ENCODE measurements around the gene RHEB.

DNA sequence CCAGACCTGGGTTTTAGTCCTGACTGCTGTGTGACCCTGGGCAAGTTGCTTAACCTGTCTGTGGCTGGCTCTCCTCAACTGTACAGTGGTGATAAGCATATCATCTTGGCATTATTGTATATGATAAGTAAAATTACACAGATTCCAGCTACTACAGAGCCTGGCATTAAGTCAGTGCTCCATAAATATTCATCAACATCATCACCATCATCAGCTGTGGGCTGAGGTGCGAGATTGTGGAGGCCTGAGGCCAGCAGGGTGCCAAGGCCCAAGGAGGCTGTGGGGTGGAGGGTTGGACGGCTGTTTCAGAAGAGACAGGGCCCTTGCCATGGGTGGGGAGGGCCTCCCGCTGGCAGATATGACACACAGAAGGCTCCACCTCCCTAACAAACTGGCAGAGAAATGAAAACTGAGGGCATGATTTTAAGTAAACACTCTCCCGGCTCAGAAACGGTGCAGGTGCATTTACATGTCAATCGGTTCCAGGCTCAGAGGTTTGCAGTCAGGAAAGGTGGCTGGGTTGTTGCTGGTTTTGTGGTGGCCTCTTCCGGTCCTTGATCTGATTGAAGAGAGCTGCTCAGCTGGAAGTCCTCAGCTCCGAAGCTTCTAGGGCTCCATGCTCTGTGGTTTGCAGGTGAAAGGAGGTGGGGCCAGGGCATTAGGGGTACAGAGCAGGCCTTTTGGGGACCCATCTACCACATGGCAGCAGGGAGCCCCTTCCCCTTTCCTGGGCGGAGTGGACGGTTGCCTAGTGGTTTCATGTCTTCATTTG is 89.9 kb downstream of the RHEB start:
- no peak for TF ChIP-seq EZH2 (IDR thresholded peaks at IDR 0.05; ENCODE audit: insufficient read depth, low read length)
- TF ChIP-seq, protein P1, sequence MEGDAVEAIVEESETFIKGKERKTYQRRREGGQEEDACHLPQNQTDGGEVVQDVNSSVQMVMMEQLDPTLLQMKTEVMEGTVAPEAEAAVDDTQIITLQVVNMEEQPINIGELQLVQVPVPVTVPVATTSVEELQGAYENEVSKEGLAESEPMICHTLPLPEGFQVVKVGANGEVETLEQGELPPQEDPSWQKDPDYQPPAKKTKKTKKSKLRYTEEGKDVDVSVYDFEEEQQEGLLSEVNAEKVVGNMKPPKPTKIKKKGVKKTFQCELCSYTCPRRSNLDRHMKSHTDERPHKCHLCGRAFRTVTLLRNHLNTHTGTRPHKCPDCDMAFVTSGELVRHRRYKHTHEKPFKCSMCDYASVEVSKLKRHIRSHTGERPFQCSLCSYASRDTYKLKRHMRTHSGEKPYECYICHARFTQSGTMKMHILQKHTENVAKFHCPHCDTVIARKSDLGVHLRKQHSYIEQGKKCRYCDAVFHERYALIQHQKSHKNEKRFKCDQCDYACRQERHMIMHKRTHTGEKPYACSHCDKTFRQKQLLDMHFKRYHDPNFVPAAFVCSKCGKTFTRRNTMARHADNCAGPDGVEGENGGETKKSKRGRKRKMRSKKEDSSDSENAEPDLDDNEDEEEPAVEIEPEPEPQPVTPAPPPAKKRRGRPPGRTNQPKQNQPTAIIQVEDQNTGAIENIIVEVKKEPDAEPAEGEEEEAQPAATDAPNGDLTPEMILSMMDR (IDR thresholded peaks at IDR 0.05; ENCODE audit: insufficient read depth, low read depth, low read length) = no peak

All from astrocyte (in vitro differentiated cells and primary cell).